Nephron progenitor cell (in vitro differentiated cells): ENCODE measurements around the gene IL17RC.
A peak's percentile ranks its signal among the peaks of the same experiment; 100 is the strongest.
"Not testable (repeated sequence)": the region's sequence is repeated elsewhere in the genome, so short reads cannot be mapped to it uniquely, and the experiment has no call there.

Experiments used
- DNase-seq: peaks from one replicate; pipeline ENCODE4 v3.0.0; 2021
- H3K27ac Mint-ChIP-seq: 2 replicates; pipeline ENCODE4 v1.8.0; 2021; ENCODE audit warnings: mild to moderate bottlenecking, moderate library complexity, mixed read lengths
- H3K27me3 Mint-ChIP-seq: 2 replicates; pipeline ENCODE4 v1.8.0; 2021; ENCODE audit warnings: mild to moderate bottlenecking, low read depth, mixed read lengths; ENCODE audit not compliant: poor library complexity
- H3K36me3 Mint-ChIP-seq: 2 replicates; pipeline ENCODE4 v1.8.0; 2021; ENCODE audit warnings: low read depth, mixed read lengths
- H3K4me1 Mint-ChIP-seq: 2 replicates; pipeline ENCODE4 v1.8.0; 2021; ENCODE audit warnings: mixed read lengths
- H3K4me3 Mint-ChIP-seq: 2 replicates; pipeline ENCODE4 v1.8.0; 2021; ENCODE audit warnings: mild to moderate bottlenecking, moderate library complexity, mixed read lengths
- H3K9me3 Mint-ChIP-seq: 2 replicates; pipeline ENCODE4 v1.8.0; 2021; ENCODE audit warnings: mild to moderate bottlenecking, moderate library complexity, mixed read lengths
- TF ChIP-seq, protein P1 (sequence below): fragments of 200-600 bp; sonication (generic); IDR thresholded peaks from 2 replicates; pipeline ENCODE4 v1.5.0; 2021; ENCODE audit warnings: antibody characterized with exemption

The IL17RC gene

DNA sequence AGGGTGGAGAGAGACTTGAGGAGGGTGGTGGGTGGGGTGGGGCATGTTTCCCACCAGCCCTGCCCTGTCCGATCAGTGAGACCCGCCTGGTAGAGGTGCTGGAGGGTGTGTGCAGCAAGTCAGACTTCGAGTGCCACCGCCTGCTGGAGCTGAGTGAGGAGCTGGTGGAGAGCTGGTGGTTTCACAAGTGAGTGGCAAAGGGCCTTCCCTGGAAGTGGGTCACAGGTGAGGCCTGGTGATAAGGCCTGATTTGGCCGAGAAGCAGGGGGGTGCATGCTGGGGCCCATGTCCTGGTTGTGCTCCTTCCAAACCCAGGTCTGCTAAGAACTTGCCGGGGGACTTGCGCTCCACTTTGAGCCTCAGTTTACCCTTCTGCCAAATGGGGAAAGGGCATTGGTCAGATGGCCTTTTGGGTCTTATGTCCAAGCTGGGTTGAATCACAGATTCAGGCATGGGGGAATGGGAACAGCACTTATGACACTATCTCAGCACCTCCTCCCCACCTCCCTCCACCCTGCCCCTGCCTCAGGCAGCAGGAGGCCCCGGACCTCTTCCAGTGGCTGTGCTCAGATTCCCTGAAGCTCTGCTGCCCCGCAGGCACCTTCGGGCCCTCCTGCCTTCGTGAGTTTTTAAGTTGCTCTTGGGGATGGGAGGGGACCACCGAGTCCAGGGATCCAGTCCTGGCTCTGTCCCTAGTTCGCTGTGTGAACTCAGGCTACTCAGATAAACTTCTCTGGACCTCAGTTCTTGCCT is 20.8 kb downstream of the IL17RC start:
- Mint-ChIP-seq H3K4me3 (no peak overlapping the region), H3K27me3 (peaks cover 7% of the 10 kb centered on the region), H3K36me3 (peaks cover 30% of the 10 kb centered on the region), H3K4me1 (peaks cover 21% of the 10 kb centered on the region), H3K27ac (no peak overlapping the region), H3K9me3 (no peaks in the 10 kb centered on the region)
- no peak for DNase-seq
- TF ChIP-seq, protein P1, sequence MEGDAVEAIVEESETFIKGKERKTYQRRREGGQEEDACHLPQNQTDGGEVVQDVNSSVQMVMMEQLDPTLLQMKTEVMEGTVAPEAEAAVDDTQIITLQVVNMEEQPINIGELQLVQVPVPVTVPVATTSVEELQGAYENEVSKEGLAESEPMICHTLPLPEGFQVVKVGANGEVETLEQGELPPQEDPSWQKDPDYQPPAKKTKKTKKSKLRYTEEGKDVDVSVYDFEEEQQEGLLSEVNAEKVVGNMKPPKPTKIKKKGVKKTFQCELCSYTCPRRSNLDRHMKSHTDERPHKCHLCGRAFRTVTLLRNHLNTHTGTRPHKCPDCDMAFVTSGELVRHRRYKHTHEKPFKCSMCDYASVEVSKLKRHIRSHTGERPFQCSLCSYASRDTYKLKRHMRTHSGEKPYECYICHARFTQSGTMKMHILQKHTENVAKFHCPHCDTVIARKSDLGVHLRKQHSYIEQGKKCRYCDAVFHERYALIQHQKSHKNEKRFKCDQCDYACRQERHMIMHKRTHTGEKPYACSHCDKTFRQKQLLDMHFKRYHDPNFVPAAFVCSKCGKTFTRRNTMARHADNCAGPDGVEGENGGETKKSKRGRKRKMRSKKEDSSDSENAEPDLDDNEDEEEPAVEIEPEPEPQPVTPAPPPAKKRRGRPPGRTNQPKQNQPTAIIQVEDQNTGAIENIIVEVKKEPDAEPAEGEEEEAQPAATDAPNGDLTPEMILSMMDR = no peak

DNA sequence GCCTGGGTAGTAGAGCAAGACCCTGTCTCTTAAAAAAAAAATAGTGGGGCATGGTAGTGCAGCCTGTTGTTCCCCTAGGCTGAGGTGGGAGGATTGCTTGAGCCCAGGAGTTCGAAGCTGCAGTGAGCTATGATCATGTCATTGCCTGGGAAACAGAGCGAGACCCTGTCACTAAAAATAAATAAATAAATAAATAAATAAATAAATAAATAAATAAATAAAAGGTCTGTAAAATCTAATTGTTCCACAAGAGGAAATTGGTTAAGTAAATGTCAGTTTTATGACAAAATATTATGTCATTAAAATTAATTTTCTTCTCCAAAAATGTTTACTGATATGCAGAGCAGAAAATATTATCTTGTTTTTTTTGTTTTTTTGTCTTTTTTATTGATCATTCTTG is 22.1 kb downstream of the IL17RC start:
- TF ChIP-seq, protein P1 = no peak
- Mint-ChIP-seq H3K27ac (no peak overlapping the region), H3K4me1 (peaks cover 18% of the 10 kb centered on the region), H3K36me3 (peaks cover 30% of the 10 kb centered on the region), H3K27me3 (peaks cover 7% of the 10 kb centered on the region), H3K4me3 (no peak overlapping the region), H3K9me3 (no peaks in the 10 kb centered on the region)
- DNase-seq = no peak

DNA sequence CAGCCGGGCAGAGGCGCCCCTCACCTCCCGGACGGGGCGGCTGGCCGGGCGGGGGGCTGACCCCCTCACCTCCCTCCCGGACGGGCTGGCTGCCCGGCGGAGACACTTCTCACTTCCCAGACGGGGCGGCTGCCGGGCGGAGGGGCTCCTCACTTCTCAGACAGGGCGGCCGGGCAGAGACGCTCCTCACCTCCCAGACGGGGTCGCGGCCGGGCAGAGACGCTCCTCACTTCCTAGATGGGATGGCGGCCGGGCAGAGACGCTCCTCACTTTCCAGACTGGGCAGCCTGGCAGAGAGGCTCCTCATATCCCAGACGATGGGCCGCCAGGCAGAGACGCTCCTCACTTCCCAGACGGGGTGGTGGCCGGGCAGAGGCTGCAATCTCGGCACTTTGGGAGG is 23.0 kb downstream of the IL17RC start:
- not testable (repeated sequence) for H3K4me3 Mint-ChIP-seq, H3K4me1 Mint-ChIP-seq, DNase-seq, H3K9me3 Mint-ChIP-seq, H3K27me3 Mint-ChIP-seq, H3K27ac Mint-ChIP-seq
- H3K36me3 Mint-ChIP-seq = peaks cover 30% of the 10 kb centered on the region

DNA sequence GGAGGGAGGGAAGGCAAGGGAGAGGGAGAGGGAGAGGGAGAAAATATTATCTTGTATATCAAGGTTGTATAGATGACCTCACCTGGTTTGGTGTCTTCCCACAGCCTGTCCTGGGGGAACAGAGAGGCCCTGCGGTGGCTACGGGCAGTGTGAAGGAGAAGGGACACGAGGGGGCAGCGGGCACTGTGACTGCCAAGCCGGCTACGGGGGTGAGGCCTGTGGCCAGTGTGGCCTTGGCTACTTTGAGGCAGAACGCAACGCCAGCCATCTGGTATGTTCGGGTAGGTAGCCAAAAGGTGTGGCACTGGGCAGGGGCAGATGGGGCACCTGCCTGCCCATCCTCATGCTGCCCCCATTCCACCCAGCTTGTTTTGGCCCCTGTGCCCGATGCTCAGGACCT is 23.8 kb downstream of the IL17RC start:
- Mint-ChIP-seq H3K36me3 (peaks cover 30% of the 10 kb centered on the region), H3K27ac (no peak overlapping the region), H3K9me3 (no peaks in the 10 kb centered on the region), H3K4me1 (peaks cover under 1% of the 10 kb centered on the region), H3K4me3 (no peak overlapping the region), H3K27me3 (peaks cover 2% of the 10 kb centered on the region)
- DNase-seq = no peak
- TF ChIP-seq, protein P1 = no peak

DNA sequence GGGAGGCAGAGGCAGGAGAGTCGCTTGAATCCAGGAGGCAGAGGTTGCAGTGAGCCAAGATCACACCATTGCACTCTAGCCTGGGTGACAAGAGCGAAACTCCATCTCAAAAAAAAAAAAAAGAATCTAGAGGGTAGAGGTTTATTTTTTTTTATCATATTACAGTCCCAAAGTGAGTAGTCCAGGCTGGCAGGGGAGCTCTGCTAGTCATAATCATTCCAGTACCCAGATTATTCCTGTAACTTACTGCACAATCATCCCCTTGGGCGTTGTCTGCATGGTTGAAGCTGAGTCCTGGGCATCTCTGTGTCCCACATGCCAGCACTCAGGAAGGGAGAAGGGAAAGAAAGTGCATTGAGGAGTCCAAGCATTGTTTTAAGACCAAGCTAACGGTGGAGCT is 25.3 kb downstream of the IL17RC start:
- DNase-seq = no peak
- Mint-ChIP-seq H3K27ac (peak overlapping the region; percentile 45), H3K4me3 (no peak overlapping the region)

DNA sequence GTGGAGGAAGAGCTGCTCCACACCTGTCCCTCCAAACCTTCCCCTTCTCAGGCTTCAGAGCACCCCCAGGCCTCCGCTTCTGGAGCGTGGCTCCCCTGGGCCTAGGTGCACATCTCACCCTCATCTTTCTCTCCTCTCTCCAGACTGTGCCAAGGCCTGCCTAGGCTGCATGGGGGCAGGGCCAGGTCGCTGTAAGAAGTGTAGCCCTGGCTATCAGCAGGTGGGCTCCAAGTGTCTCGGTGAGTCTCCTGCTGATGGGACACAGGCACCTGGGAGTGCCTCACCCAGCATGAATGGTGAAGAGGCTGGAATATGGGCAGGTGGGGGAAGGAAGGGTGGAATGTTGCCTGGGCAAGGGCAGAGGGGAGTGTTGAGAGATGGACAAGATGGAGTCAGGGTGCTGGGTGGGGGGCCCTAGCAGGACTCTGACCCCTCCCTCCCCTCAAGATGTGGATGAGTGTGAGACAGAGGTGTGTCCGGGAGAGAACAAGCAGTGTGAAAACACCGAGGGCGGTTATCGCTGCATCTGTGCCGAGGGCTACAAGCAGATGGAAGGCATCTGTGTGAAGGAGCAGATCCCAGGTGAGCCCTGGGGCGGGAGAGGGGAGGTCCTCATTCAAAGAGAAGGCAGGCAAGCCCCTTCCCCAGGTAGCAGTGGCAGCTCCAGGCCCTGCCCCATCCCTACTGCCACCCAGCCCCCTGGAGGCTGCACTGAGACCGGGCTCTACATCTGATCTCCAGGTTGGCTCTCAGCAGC is 26.2 kb downstream of the IL17RC start:
- H3K36me3 Mint-ChIP-seq = peaks cover 23% of the 10 kb centered on the region
- peaks cover 5% of the 10 kb centered on the region for H3K27me3 Mint-ChIP-seq
- peaks cover 5% of the 10 kb centered on the region for H3K4me1 Mint-ChIP-seq
- no peak overlapping the region for H3K4me3 Mint-ChIP-seq
- no peaks in the 10 kb centered on the region for H3K9me3 Mint-ChIP-seq
- no peak overlapping the region for H3K27ac Mint-ChIP-seq
- TF ChIP-seq, protein P1 = no peak
- DNase-seq = no peak

More for the DNA sequence above, 25.3 kb downstream of the IL17RC start:
- H3K9me3 Mint-ChIP-seq = no peaks in the 10 kb centered on the region
- TF ChIP-seq, protein P1 = no peak
- H3K36me3 Mint-ChIP-seq = peaks cover 26% of the 10 kb centered on the region
- peaks cover 5% of the 10 kb centered on the region for H3K27me3 Mint-ChIP-seq
- peaks cover 5% of the 10 kb centered on the region for H3K4me1 Mint-ChIP-seq
